Upper lobe of left lung (tissue), 4 donors: Measurements from ENCODE around the gene ACER1.

Source experiments
- EP300 ChIP-seq, 4 donors: sonication (generic); formaldehyde crosslinking; IDR thresholded peaks; one replicate each; pipeline ENCODE4 v1.5.1; 2017; ENCODE audit warnings: antibody characterized with exemption in 4 of 4, control low read depth in 2 of 4
- POLR2AphosphoS5 ChIP-seq, 2 donors: sonication (generic); formaldehyde crosslinking; IDR thresholded peaks; one replicate each; pipeline ENCODE4 v1.5.1; 2017; ENCODE audit warnings: antibody characterized with exemption in 2 of 2
- TF ChIP-seq, protein P1 (sequence below), 6 experiments: fragments of 450-650 bp in 4 of 6; fragments of 200-600 bp in 2 of 6; sonication (generic) in 2 of 6; IDR thresholded peaks; one replicate each; pipeline ENCODE4 v1.5.1; 2016 to 2019; ENCODE audit warnings: antibody characterized with exemption in 6 of 6

DNA sequence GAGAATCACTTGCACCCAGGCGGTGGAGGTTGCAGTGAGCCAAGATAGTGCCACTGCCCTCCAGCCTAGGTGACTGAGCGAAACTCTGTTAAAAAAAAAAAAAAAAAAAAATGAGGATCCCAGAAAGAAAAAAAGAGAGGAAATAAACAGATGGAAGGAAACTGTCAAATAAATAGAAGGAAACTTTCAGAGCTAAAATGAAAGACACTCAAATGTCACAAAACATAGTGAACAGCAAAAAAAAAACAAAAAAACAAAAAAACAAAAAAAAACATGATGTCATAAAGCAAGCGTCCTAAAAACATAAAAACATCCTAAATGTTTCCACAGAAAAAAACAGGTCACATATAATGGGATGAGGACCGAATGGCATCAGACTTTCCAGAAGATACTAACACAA is 68.6 kb downstream of the ACER1 start:
- TF ChIP-seq, protein P1, sequence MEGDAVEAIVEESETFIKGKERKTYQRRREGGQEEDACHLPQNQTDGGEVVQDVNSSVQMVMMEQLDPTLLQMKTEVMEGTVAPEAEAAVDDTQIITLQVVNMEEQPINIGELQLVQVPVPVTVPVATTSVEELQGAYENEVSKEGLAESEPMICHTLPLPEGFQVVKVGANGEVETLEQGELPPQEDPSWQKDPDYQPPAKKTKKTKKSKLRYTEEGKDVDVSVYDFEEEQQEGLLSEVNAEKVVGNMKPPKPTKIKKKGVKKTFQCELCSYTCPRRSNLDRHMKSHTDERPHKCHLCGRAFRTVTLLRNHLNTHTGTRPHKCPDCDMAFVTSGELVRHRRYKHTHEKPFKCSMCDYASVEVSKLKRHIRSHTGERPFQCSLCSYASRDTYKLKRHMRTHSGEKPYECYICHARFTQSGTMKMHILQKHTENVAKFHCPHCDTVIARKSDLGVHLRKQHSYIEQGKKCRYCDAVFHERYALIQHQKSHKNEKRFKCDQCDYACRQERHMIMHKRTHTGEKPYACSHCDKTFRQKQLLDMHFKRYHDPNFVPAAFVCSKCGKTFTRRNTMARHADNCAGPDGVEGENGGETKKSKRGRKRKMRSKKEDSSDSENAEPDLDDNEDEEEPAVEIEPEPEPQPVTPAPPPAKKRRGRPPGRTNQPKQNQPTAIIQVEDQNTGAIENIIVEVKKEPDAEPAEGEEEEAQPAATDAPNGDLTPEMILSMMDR (IDR thresholded peaks at IDR 0.05): no peak
- TF ChIP-seq POLR2AphosphoS5 (IDR thresholded peaks at IDR 0.05) (no peak), EP300 (IDR thresholded peaks at IDR 0.05) (no peak)
